ENCODE data around the gene RINL.

DNA sequence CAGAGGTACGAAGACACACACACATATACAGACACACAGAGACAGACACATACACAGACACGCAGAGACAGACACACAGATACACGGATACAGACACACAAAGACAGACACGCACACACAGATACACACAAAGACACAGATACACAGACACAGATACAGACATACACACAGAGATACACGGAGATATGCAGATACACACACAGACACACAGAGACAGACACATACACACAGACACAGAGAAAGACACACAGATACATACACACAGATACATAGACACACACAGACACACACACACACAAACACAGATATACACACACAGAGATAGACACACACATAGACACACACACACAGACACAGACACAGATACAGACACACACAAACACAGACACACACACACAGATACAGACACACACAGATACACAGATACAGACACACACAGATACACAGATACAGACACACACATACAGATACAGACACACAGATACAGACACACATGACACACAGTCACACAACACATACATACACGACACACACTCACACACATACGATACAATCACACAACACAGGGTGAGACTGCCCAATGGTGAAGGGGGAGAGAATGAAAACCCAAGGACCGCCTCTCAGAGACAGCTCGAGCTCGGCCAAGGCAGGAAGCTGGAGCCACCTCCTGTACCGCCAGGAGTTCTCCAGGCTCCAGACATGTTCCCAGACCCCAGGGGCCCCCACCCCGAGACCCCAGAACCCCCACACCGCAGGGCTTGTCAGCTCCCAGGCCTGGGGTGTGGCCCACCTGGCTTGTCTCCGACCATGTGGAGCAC, 42.7 kb upstream of the RINL start:
- TF ChIP-seq POLR2A (IDR thresholded peaks at IDR 0.05; ENCODE audit: low read length) (no peak), GATA1 (IDR thresholded peaks at IDR 0.05; ENCODE audit: low read depth, low read length) (no peak)
